HG02870 (cell line): ENCODE measurements around the gene CCDC83.
A peak's percentile ranks its signal among the peaks of the same experiment; 100 is the strongest.
"Not testable (repeated sequence)": the region's sequence is repeated elsewhere in the genome, so short reads cannot be mapped to it uniquely, and the experiment has no call there.

Experiments used
- ATAC-seq: cut with Tn5 transposase; IDR thresholded peaks from one replicate; pipeline ENCODE4 v1.9.1; 2021; ENCODE audit warnings: mild to moderate bottlenecking, moderate library complexity; ENCODE audit not compliant: unreplicated experiment

Gene CCDC83

GRCh38 chr11:85886089-85887056, 31.2 kb downstream of the CCDC83 start:
- ATAC-seq: no peak

DNA sequence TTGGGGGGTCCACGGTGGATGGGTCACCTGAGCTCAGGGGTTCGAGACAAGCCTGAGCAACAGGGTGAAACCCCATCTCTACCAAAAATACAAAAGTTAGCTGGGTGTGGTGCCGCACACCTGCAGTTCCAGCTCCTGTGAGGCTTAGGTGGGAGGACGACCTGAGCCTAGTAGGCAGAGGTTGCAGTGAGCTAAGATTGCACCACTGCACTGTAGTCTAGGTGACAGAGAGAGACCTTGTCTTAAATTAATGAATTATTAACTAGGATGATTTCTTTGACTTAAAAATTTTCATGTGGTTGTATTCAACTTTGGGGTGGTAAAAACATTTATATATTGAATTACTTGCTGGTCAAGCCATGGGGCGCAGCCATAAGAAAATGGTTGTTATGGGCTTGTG, 33.9 kb downstream of the CCDC83 start:
- ATAC-seq: no peak

DNA sequence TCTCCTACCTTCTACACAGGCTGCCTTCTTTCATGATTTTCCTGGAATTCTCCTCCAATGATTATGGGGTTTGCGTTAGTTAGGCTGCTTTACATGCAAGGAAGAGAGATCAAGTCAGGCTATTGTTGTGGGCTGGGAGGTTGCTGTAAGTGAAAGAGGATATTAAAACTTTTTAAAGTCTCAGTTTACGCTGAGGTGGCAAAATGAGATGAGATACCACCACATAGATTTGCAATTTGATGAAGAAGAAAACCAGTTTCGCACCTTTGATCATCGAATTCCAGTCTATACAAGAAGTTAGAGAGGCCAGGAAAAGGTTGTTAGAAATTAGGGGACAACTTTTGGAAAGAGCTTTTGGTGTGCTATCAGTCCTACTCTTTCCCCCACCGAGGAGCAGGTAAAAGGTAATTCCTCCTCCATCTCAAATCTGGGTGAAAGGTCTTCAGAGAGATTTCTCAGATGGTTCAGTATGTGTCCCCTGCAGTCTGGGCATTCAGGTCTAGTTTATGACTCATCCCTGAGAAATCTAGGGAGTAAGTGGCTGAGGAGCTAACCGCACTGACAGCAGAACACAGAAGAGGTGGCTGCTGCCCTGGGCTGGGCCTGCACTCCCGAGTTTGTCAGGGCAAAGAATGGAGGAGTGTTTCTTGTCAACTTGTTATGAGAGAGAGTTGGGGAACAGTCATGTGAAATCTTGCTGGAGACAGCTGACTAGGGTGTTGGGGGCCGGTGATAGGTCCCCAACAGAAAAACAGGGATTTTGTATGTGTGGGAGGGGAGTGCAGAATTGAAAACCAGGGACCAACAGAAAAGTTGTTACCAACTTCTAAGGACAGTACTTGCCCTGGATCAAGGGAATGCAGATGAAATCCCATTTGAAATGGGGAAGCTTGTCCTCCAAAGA, 34.7 kb downstream of the CCDC83 start:
- no peak for ATAC-seq

- ATAC-seq: no peak
Observed at GRCh38 chr11:85893395-85893794, 38.2 kb downstream of the CCDC83 start.

GRCh38 chr11:85896876-85897275, 41.7 kb downstream of the CCDC83 start:
- ATAC-seq: no peak

GRCh38 chr11:85898456-85898855, 43.3 kb downstream of the CCDC83 start:
- ATAC-seq: no peak

DNA sequence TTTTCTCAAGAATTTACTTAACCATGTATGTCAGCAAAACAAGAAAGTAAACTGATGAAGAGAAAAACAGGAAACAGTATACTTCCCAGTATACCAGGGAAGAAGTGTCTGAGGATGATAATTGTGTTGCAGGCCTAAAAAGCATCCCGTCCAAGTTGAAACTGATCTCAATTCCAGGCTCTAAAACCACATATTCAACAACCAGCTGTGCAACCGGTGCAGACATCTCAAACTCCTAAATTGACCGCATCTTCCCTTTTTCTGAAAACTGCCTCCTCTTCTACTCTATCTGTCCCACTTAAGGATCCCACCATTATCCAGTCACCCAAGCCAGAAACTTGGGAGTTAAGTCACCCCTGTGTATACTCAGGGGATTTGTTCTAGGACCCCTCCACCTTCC, 47.2 kb downstream of the CCDC83 start:
- no peak for ATAC-seq

- no peak for ATAC-seq
Observed at GRCh38 chr11:85903406-85903805, 48.2 kb downstream of the CCDC83 start.

DNA sequence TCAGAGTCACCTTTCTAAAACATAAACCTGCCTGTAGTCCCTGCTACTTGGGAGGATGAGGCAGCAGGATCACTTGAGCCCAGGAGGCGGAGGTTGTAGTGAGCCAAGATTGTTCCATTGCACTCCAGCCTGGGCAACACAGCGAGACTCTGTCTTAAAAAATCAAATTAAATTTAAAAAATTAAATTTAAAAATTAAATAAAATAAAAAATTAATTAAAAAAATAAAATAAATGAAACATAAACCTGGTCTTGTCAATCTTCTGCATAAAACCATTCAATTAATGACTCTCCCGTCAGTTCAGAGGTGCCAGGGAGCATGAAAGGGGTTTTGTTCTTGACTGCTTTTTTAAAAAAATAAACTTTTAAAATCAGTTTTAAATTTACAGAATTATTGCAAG, 48.6 kb downstream of the CCDC83 start:
- no peak for ATAC-seq

- no peak for ATAC-seq
Observed at GRCh38 chr11:85912414-85912813, 57.2 kb downstream of the CCDC83 start.

GRCh38 chr11:85913513-85913912, 58.3 kb downstream of the CCDC83 start:
- ATAC-seq: no peak

GRCh38 chr11:85914425-85914824, 59.2 kb downstream of the CCDC83 start:
- ATAC-seq: no peak

DNA sequence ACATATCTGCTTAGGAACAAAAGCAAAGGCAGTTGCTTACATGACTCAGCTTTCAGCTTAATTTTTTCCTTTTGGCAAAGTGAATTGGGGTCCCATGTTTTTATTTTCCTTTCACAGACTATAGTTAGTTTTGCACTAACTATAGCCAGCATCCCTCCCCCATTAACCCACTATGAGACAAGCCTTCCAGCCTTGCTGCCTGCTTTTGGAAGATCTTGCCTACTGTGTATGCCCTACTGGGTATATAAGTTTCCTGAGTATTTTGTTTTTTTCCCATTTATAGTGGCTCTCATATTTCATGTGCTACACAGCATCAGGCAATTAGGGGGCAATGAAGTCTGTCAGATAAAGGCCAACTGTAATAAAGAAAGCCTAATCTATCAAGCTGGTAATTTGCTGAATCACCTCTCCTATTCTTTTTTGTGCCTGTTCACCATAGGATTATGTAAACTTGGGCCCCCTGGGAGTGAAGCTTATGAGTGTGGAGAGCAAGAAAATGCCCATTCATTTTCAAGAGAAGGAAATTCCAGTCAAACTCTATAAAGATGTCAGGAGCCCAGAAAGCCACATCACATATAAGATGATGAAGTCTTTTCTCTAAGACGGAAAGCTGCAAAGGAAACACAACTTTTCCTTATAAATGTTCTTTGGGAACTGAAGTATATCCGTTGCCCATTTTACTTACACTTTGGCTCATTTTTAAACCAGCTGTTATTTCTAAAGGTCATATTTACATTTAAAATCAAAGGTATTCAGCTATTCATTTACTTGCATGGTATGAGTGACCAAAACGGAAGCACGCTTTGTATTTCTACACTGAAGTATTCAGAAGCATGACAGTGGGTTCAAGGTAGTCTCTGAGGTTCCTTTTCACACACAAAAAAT, 64.0 kb downstream of the CCDC83 start:
- no peak for ATAC-seq

GRCh38 chr11:85922367-85922766, 67.2 kb downstream of the CCDC83 start:
- peak; percentile 71 for ATAC-seq

- no peak for ATAC-seq
Observed at GRCh38 chr11:85923455-85923854, 68.3 kb downstream of the CCDC83 start.

- not testable (repeated sequence) for ATAC-seq
Observed at GRCh38 chr11:85926653-85927214, 71.6 kb downstream of the CCDC83 start.

GRCh38 chr11:85930879-85931366, 75.7 kb downstream of the CCDC83 start:
- no peak for ATAC-seq

GRCh38 chr11:85934596-85935169, 79.5 kb downstream of the CCDC83 start:
- ATAC-seq: no peak

GRCh38 chr11:85935751-85936150, 80.6 kb downstream of the CCDC83 start:
- ATAC-seq: no peak

- no peak for ATAC-seq
Observed at GRCh38 chr11:85937835-85938234, 82.7 kb downstream of the CCDC83 start.
